K562 (cell line): ENCODE data around the gene KRI1. TPM values are rescaled to one million over a fixed set of nuclear protein-coding genes. Genes with fewer than 3 reads are reported as not detected.

Experiments used
- ETV5 ChIP-seq: sonication (generic); formaldehyde crosslinking; IDR thresholded peaks from 2 replicates; pipeline ENCODE4 v1.4.0; 2020; ENCODE audit warnings: low read depth, mild to moderate bottlenecking, missing genetic modification reagents
- HDAC8 ChIP-seq: fragments of 450-650 bp; IDR thresholded peaks from 2 replicates; pipeline ENCODE4 v1.6.1; 2016; ENCODE audit warnings: mild to moderate bottlenecking, missing genetic modification characterization, moderate library complexity, missing compliant biosample characterization
- HLTF ChIP-seq: fragments of 450-650 bp; IDR thresholded peaks from 2 replicates; pipeline ENCODE4 v1.6.1; 2016
- HSF4 ChIP-seq: fragments of 250-450 bp; sonication (Bioruptor Pico); IDR thresholded peaks from 2 replicates; pipeline ENCODE4 v2.1.2; 2022; ENCODE audit warnings: mild to moderate bottlenecking, moderate library complexity, borderline replicate concordance
- MBD2 ChIP-seq: sonication (generic); IDR thresholded peaks from 2 replicates; pipeline ENCODE4 v1.6.1; 2016; ENCODE audit warnings: low read depth, borderline replicate concordance
- MYC ChIP-seq, 2 experiments: fragments of 250-450 bp in 1 of 2; sonication (Bioruptor Pico) in 1 of 2; IDR thresholded peaks; 2 replicates each; pipeline versions ENCODE4 v1.5.1 to v1.6.1; 2012 to 2021; ENCODE audit warnings: low read depth in 2 of 2, borderline replicate concordance in 1 of 2, improper control_type of control experiment in 1 of 2, low read length in 1 of 2, mild to moderate bottlenecking in 1 of 2, moderate library complexity in 1 of 2
- NCOA2 ChIP-seq, 2 experiments: fragments of 450-650 bp; IDR thresholded peaks; 2 replicates each; pipeline ENCODE4 v1.6.1; 2018; ENCODE audit warnings: mild to moderate bottlenecking in 2 of 2, moderate library complexity in 1 of 2; ENCODE audit not compliant: partially characterized antibody in 2 of 2
- NFYB ChIP-seq: IDR thresholded peaks from 2 replicates; pipeline ENCODE4 v1.6.1; 2011; ENCODE audit warnings: mild to moderate bottlenecking, moderate library complexity; ENCODE audit not compliant: insufficient read length; ENCODE audit errors: extremely low read depth
- PCBP2 ChIP-seq: fragments of 200-400 bp; formaldehyde crosslinking; IDR thresholded peaks from 2 replicates; pipeline ENCODE4 v1.6.1; 2018; ENCODE audit warnings: low read length, low read depth, mild to moderate bottlenecking, moderate library complexity; ENCODE audit not compliant: poor library complexity, severe bottlenecking
- RFX1 ChIP-seq: fragments of 450-650 bp; IDR thresholded peaks from 2 replicates; pipeline ENCODE4 v1.6.1; 2016; ENCODE audit warnings: mild to moderate bottlenecking, moderate library complexity
- TOE1 ChIP-seq, 2 experiments: fragments of 450-650 bp in 1 of 2; sonication (generic) in 1 of 2; formaldehyde crosslinking in 1 of 2; IDR thresholded peaks; 2 replicates each; pipeline versions ENCODE4 v1.7.1 to v1.8.0; 2016 to 2022; ENCODE audit warnings: borderline replicate concordance in 2 of 2, mild to moderate bottlenecking in 2 of 2, antibody characterized with exemption in 1 of 2, inconsistent platforms in 1 of 2, low read depth in 1 of 2, missing genetic modification reagents in 1 of 2, moderate library complexity in 1 of 2
- YY1 ChIP-seq, 3 experiments: IDR thresholded peaks; 2 replicates each; pipeline ENCODE4 v1.6.1; 2011; ENCODE audit warnings: low read length in 2 of 3, mild to moderate bottlenecking in 2 of 3, moderate library complexity in 2 of 3, borderline replicate concordance in 1 of 3, control low read depth in 1 of 3, low read depth in 1 of 3; ENCODE audit not compliant: insufficient read depth in 3 of 3, insufficient replicate concordance in 2 of 3, control insufficient read depth in 1 of 3, insufficient read length in 1 of 3; ENCODE audit errors: extremely low read depth in 1 of 3
- ZFX ChIP-seq: sonication (generic); formaldehyde crosslinking; IDR thresholded peaks from 2 replicates; pipeline ENCODE4 v1.8.0; 2022; ENCODE audit warnings: mild to moderate bottlenecking, missing genetic modification reagents, moderate library complexity
- polyA plus RNA-seq, 8 experiments: library from polyadenylated mRNA; depleted of rRNA in 4 of 8; stranded (reverse) in 5 of 8; unstranded in 3 of 8; fragments of >200 nt; fragmentation: Nextera tagmentation in 2 of 8; fragmentation: Illumina TruSeq in 1 of 8; extraction: Ambion mirVana in 2 of 8; extraction: Trizol in 1 of 8; gene quantifications; 2 replicates each; pipeline versions ENCODE4 v1.2.1 to v1.2.3, GENCODE V29; 2011 to 2014; ENCODE audit warnings: inconsistent platforms in 1 of 8, missing spikeins in 1 of 8
- total RNA-seq, 7 experiments: library from RNA; depleted of rRNA in 6 of 7; stranded (reverse); fragments of >200 nt in 6 of 7; fragmentation: Illumina TruSeq in 2 of 7; extraction: Trizol in 2 of 7; gene quantifications; 2 replicates each; pipeline versions ENCODE4 v1.2.1 to v1.2.3, GENCODE V29; 2011 to 2021; ENCODE audit warnings: low replicate concordance in 1 of 7
- TF ChIP-seq, protein P1 (sequence below), 2 experiments: fragments of 450-650 bp; formaldehyde crosslinking in 1 of 2; IDR thresholded peaks; 2 replicates each; pipeline versions ENCODE4 v1.4.0 to v1.6.1; 2014 to 2020; ENCODE audit warnings: mild to moderate bottlenecking in 2 of 2, borderline replicate concordance in 1 of 2, low read depth in 1 of 2

The KRI1 gene
- total and polyA plus RNA-seq, 9 of the 15 experiments (the other 6 are each of a cell fraction or from before 2014, with no cell fraction given), result 1.1 to 50.7 (median 24.7) TPM

DNA sequence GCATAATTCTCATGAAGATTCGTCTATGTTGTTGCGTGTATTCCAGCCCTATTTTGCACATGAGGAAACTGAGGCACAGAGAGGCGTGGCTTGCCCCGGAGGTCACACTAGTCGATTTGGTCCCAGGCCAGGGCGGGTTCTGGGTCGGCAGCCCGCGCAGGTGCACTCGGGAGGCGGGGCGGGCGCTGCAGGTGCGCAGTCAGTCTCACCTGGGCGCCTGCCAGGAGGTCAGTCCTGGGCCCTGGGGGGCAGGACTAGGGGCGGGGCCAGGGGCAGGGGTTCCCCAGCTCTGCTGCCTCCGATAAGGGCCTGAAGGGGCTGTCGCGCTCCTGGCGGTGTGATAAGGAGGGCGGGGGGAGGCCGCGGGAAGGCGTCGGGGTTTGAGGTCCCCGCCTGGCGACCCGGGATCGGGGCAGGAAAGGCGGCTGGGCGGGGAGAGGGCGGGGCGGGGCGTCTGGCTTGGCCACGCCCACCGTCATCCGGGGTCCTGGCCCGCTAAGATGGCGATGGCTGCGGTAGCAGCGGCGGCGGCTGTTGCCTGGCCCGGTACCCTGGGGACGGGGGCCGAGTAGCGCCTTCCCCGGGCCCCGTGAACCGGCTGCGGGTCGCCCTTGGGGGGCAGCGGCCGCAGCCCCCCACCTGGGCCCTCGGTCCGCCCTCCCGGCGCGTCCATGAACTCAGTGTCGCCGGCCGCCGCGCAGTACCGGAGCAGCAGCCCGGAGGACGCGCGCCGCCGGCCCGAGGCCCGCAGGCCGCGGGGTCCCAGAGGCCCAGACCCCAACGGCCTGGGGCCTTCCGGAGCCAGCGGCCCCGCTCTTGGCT, 22.2 kb downstream of the KRI1 start, which contains the start of gene ATG4D (continued):
- TF ChIP-seq, protein P1, sequence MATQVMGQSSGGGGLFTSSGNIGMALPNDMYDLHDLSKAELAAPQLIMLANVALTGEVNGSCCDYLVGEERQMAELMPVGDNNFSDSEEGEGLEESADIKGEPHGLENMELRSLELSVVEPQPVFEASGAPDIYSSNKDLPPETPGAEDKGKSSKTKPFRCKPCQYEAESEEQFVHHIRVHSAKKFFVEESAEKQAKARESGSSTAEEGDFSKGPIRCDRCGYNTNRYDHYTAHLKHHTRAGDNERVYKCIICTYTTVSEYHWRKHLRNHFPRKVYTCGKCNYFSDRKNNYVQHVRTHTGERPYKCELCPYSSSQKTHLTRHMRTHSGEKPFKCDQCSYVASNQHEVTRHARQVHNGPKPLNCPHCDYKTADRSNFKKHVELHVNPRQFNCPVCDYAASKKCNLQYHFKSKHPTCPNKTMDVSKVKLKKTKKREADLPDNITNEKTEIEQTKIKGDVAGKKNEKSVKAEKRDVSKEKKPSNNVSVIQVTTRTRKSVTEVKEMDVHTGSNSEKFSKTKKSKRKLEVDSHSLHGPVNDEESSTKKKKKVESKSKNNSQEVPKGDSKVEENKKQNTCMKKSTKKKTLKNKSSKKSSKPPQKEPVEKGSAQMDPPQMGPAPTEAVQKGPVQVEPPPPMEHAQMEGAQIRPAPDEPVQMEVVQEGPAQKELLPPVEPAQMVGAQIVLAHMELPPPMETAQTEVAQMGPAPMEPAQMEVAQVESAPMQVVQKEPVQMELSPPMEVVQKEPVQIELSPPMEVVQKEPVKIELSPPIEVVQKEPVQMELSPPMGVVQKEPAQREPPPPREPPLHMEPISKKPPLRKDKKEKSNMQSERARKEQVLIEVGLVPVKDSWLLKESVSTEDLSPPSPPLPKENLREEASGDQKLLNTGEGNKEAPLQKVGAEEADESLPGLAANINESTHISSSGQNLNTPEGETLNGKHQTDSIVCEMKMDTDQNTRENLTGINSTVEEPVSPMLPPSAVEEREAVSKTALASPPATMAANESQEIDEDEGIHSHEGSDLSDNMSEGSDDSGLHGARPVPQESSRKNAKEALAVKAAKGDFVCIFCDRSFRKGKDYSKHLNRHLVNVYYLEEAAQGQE (IDR thresholded peaks at IDR 0.05; ENCODE audit: borderline replicate concordance), result no peak
- TF ChIP-seq, protein P1 (CRISPR knock-in tag; IDR thresholded peaks at IDR 0.05; ENCODE audit: low read depth), result no peak
- TF ChIP-seq NFYB (no peak), TOE1 (IDR thresholded peaks at IDR 0.05; ENCODE audit: borderline replicate concordance) (no peak; the same call in 1 of the 2 replicates), TOE1 (CRISPR knock-in tag; IDR thresholded peaks at IDR 0.05; ENCODE audit: borderline replicate concordance, low read depth) (no peak), HSF4 (CRISPR knock-in tag) (no peak), HLTF (0 out of 2 replicates have a peak, but pooled peaks have one; percentile 27), ETV5 (CRISPR knock-in tag) (peak; percentile 32; the same call in 1 of the 2 replicates), PCBP2 (no peak), HDAC8 (tag) (no peak), MYC (IDR thresholded peaks at IDR 0.05; ENCODE audit: low read depth, low read length) (no peak; the same call in 1 of the 2 replicates), MYC (CRISPR knock-in tag; IDR thresholded peaks at IDR 0.05; ENCODE audit: borderline replicate concordance, low read depth) (no peak), MBD2 (peak; percentile 77), ZFX (CRISPR knock-in tag) (peak; percentile 40; the same call in 1 of the 2 replicates), YY1 (IDR thresholded peaks at IDR 0.05; ENCODE audit: borderline replicate concordance in 1 of 3, control insufficient read depth in 1 of 3, extremely low read depth in 1 of 3, insufficient read depth in 3 of 3, insufficient read length in 1 of 3, insufficient replicate concordance in 2 of 3, low read depth in 1 of 3, low read length in 2 of 3) (peak; percentile 72 to 95 (median 91)), RFX1 (no peak), NCOA2 (IDR thresholded peaks at IDR 0.05; ENCODE audit: partially characterized antibody in 2 of 2) (no peak)
